T1000 (cell line): Measurements from ENCODE around the gene UPF2.
"Not testable (repeated sequence)": the region's sequence is repeated elsewhere in the genome, so short reads cannot be mapped to it uniquely, and the experiment has no call there.

Experiments used
- DNase-seq: peaks from one replicate; lab custom pipeline; 2025; ENCODE audit warnings: mixed read lengths; lab: John Stamatoyannopoulos, UW

UPF2 gene

GRCh38 chr10:11901833-11902475 is 140.7 kb downstream of the UPF2 start:
- no peak for DNase-seq

- DNase-seq: no peak
These were observed 141.2 kb downstream of the UPF2 start for GRCh38 chr10:11901454-11901832.

- no peak for DNase-seq
These were observed 141.6 kb downstream of the UPF2 start for GRCh38 chr10:11901036-11901301.

GRCh38 chr10:11899067-11899876 is 143.3 kb downstream of the UPF2 start:
- DNase-seq: no peak

GRCh38 chr10:11898372-11899066 is 144.1 kb downstream of the UPF2 start:
- no peak for DNase-seq

GRCh38 chr10:11898033-11898371 is 144.6 kb downstream of the UPF2 start:
- DNase-seq: no peak

- no peak for DNase-seq
These were observed 145.9 kb downstream of the UPF2 start for GRCh38 chr10:11896549-11897200.

- DNase-seq: no peak
These were observed 147.0 kb downstream of the UPF2 start for GRCh38 chr10:11895598-11895997.

GRCh38 chr10:11895108-11895466 is 147.5 kb downstream of the UPF2 start:
- no peak for DNase-seq

GRCh38 chr10:11894381-11895107 is 148.1 kb downstream of the UPF2 start:
- no peak for DNase-seq

- DNase-seq: no peak
These were observed 148.8 kb downstream of the UPF2 start for GRCh38 chr10:11893749-11894278.

- DNase-seq: no peak
These were observed 150.7 kb downstream of the UPF2 start for GRCh38 chr10:11891776-11892486.

GRCh38 chr10:11889263-11889662 is 153.3 kb downstream of the UPF2 start:
- DNase-seq: not testable (repeated sequence)

GRCh38 chr10:11887381-11888227 is 155.0 kb downstream of the UPF2 start:
- no peak for DNase-seq

GRCh38 chr10:11886851-11887250 is 155.8 kb downstream of the UPF2 start:
- DNase-seq: no peak

GRCh38 chr10:11886138-11886474 is 156.5 kb downstream of the UPF2 start:
- DNase-seq: no peak

GRCh38 chr10:11885437-11886137 is 157.0 kb downstream of the UPF2 start:
- no peak for DNase-seq

- no peak for DNase-seq
These were observed 157.7 kb downstream of the UPF2 start for GRCh38 chr10:11884706-11885423.
